Panc1 (cell line): Measurements from ENCODE around the gene PPP2R1B. TPM values are rescaled to one million over a fixed set of nuclear protein-coding genes. Genes with fewer than 3 reads are reported as not detected.

Experiments used
- ATAC-seq: fragments of 200-7000 bp; cut with Tn5 transposase; 2 replicates; pipeline ENCODE4 v1.9.1; 2020; ENCODE audit warnings: mild to moderate bottlenecking, moderate library complexity
- BruUV-seq: library from RNA; stranded (reverse); fragments of 400-500 nt; replicated peaks from 2 replicates; lab custom pipeline; 2021; lab: Mats Ljungman, UMichigan
- CTCF ChIA-PET: fragments of 300-600 bp; sonication (Branson Sonifier 250); formaldehyde crosslinking; loops from one replicate; lab custom pipeline; 2022; ENCODE audit warnings: antibody characterized with exemption; lab: Charles Lee
- POLR2A ChIA-PET: fragments of 300-600 bp; sonication (Branson Sonifier 250); formaldehyde crosslinking; loops from one replicate; lab custom pipeline; 2022; ENCODE audit warnings: antibody characterized with exemption; lab: Charles Lee
- DNase-seq: peaks from one replicate; pipeline ENCODE4 v3.0.0-alpha.2; 2010; ENCODE audit warnings: low read depth, low spot score
- H3K27ac ChIP-seq: 2 replicates; pipeline ENCODE4 v1.5.1; 2011; ENCODE audit warnings: mild to moderate bottlenecking, low read length, inconsistent platforms
- H3K27me3 ChIP-seq: fragments of 200-500 bp; sonication (Bioruptor generic); 2 replicates; pipeline ENCODE4 v1.6.0; 2014; ENCODE audit warnings: low read length, inconsistent platforms; ENCODE audit not compliant: control insufficient read depth, insufficient read depth
- H3K36me3 ChIP-seq: fragments of 200-500 bp; sonication (Bioruptor generic); 2 replicates; pipeline ENCODE4 v1.5.1; 2014; ENCODE audit warnings: inconsistent platforms, mild to moderate bottlenecking, low read length, moderate library complexity; ENCODE audit not compliant: control insufficient read depth, insufficient read depth
- H3K4me1 ChIP-seq: 2 replicates; pipeline ENCODE4 v1.5.1; 2011; ENCODE audit warnings: inconsistent platforms, mild to moderate bottlenecking, low read length, moderate library complexity; ENCODE audit not compliant: control insufficient read depth, insufficient read depth
- H3K4me3 ChIP-seq, 2 experiments: 2 replicates each; pipeline ENCODE4 v1.5.1; 2011 to 2012; ENCODE audit warnings: low read depth in 2 of 2, low read length in 2 of 2, mild to moderate bottlenecking in 2 of 2, inconsistent platforms in 1 of 2, moderate library complexity in 1 of 2
- H3K9me3 ChIP-seq: fragments of 200-500 bp; sonication (Bioruptor generic); 2 replicates; pipeline ENCODE4 v1.5.1; 2014; ENCODE audit warnings: low read depth, mild to moderate bottlenecking, inconsistent platforms, low read length, moderate library complexity; ENCODE audit not compliant: control insufficient read depth, insufficient read depth
- CTCF ChIP-seq: fragments of 450-650 bp; IDR thresholded peaks from 2 replicates; pipeline ENCODE4 v1.5.1; 2017; ENCODE audit warnings: mild to moderate bottlenecking
- POLR2AphosphoS5 ChIP-seq: IDR thresholded peaks from 2 replicates; pipeline ENCODE4 v1.6.1; 2012; ENCODE audit warnings: mild to moderate bottlenecking, low read depth, low read length, moderate library complexity
- REST ChIP-seq, 2 experiments: IDR thresholded peaks; 2 replicates each; pipeline ENCODE4 v1.6.1; 2011 to 2012; ENCODE audit warnings: low read depth in 2 of 2, control low read depth in 1 of 2, low read length in 1 of 2, mild to moderate bottlenecking in 1 of 2, moderate library complexity in 1 of 2; ENCODE audit not compliant: insufficient read depth in 1 of 2
- SIN3A ChIP-seq: IDR thresholded peaks from 2 replicates; pipeline ENCODE4 v1.6.1; 2012; ENCODE audit warnings: low read depth, mild to moderate bottlenecking, low read length, moderate library complexity, borderline replicate concordance; ENCODE audit not compliant: insufficient read depth
- TCF7L2 ChIP-seq: IDR thresholded peaks from 2 replicates; pipeline ENCODE4 v1.6.1; 2011; ENCODE audit warnings: mild to moderate bottlenecking, low read depth, low read length, inconsistent platforms
- in situ Hi-C: cut with HindIII; loops from 2 replicates; pipeline ENCODE4 v1.10.0; 2016; ENCODE audit warnings: low sequenced_read_pairs, low pct_unique_long_range_greater_than_20kb
- intact Hi-C: fragments of 100-400 bp; cut with micrococcal nuclease; formaldehyde crosslinking; loops from one replicate; pipeline ENCODE4 v1.10.0; 2022; ENCODE audit not compliant: unreplicated experiment
- total RNA-seq: library from RNA; stranded (reverse); gene quantifications from one replicate; pipeline ENCODE4 v1.2.1, GENCODE V29; 2021; ENCODE audit not compliant: unreplicated experiment

The PPP2R1B gene
- total RNA-seq, 1 experiment from 2014 or later: 57.7 TPM

- CTCF ChIA-PET: interaction anchor here (0.6 kb wide), 1 partner anchor 11 kb away, joined by 4 read pairs; no protein-coding TSS in a partner anchor
Observed at GRCh38 chr11:111792314-111792713, 26.1 kb upstream of the PPP2R1B start.

DNA sequence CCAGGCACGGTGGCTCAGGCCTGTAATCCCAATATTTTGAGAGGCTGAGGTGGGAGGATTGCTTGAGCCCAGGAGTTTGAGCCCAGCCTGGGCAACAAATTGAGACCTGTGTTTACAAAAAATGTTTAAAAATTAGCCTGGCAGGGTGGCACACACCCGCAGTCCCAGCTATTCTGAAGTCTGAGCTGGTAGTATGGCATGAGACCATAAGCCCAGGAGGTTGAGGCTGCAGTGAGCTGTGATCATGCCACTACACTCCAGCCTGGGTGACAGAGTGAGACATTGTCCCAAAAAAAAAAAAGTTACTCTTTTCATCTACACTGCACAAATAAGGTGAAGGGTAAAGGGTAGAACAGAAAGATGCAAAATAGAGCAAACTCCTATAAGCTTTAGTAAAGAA, 22.3 kb upstream of the PPP2R1B start:
- intact Hi-C loops: no loop called here

More at GRCh38 chr11:111792314-111792713, 26.1 kb upstream of the PPP2R1B start:
- no peak for DNase-seq
- H3K27ac ChIP-seq: no peak overlapping the region
- intact Hi-C loops (no loop called here), in situ Hi-C loops (no loop called here)
- no peaks in the 10 kb centered on the region for H3K27me3 ChIP-seq
- TF ChIP-seq POLR2AphosphoS5: no peak
- TF ChIP-seq TCF7L2: no peak
- TF ChIP-seq SIN3A: no peak
- TF ChIP-seq CTCF: no peak
- TF ChIP-seq REST (IDR thresholded peaks at IDR 0.05; ENCODE audit: insufficient read depth in 1 of 2, low read depth in 2 of 2, low read length in 1 of 2): no peak
- POLR2A ChIA-PET: no interaction called here
- BruUV-seq: no TSS peak
- no peak for ATAC-seq
- H3K4me3 ChIP-seq: no peak overlapping the region
- H3K36me3 ChIP-seq: no peaks in the 10 kb centered on the region
- no peaks in the 10 kb centered on the region for H3K4me1 ChIP-seq
- H3K9me3 ChIP-seq: no peaks in the 10 kb centered on the region

More for the DNA sequence above, 22.3 kb upstream of the PPP2R1B start:
- ATAC-seq (no peak), DNase-seq (no peak)
- Histone ChIP-seq H3K4me1 (no peaks in the 10 kb centered on the region), H3K27me3 (no peaks in the 10 kb centered on the region), H3K36me3 (peaks cover 2% of the 10 kb centered on the region; the same call in 1 of the 2 replicates), H3K27ac (no peak overlapping the region), H3K4me3 (no peak overlapping the region), H3K9me3 (no peaks in the 10 kb centered on the region)
- POLR2A ChIA-PET: no interaction called here
- BruUV-seq: no TSS peak
- CTCF ChIA-PET: interaction anchor here (0.7 kb wide), 2 partner anchors 31 to 176 kb away, joined by 3 read pairs; no protein-coding TSS in a partner anchor
- no peak for TF ChIP-seq REST (IDR thresholded peaks at IDR 0.05; ENCODE audit: insufficient read depth in 1 of 2, low read depth in 2 of 2, low read length in 1 of 2)
- TF ChIP-seq TCF7L2: no peak
- no peak for TF ChIP-seq SIN3A
- no peak for TF ChIP-seq POLR2AphosphoS5
- TF ChIP-seq CTCF: no peak
- in situ Hi-C loops: no loop called here
